Activated naive CD4-positive, alpha-beta T cell treated with anti-CD3 and anti-CD28 coated beads, Interleukin-2, amount 50 U/mL, for 16 hours (primary cell): ENCODE measurements around the gene FOXJ2.
A peak's percentile ranks its signal among the peaks of the same experiment; 100 is the strongest.
"Not testable (repeated sequence)": the region's sequence is repeated elsewhere in the genome, so short reads cannot be mapped to it uniquely, and the experiment has no call there.

Experiments used
- DNase-seq: peaks from one replicate; pipeline ENCODE4 v3.0.0-alpha.2; 2020

FOXJ2 gene

GRCh38 chr12:8032242-8033152 is at the start of gene FOXJ2:
FOXJ2 (plus strand) TSS chr12:8032716; CDS start chr12:8039833, 7,117 bp downstream.
- peak; percentile 84 for DNase-seq

DNA sequence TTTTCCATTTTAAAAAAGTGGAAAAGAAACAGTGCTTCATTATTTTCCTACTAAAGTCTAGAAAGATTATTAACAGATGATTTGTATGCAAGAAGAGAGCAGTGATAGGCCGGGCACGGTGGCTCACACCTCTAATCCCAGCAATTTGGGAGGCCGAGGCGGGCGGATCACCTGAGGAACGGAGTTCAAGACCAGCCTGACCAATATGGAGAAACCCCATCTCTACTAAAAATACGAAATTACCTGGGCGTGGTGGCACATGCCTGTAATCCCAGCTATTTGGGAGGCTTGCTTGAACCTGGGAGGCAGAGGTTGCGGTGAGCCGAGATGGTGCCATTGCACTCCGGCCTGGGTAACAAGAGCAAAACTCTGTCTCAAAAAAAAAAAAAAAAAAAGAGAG is 49.5 kb upstream of the FOXJ2 start:
- not testable (repeated sequence) for DNase-seq

DNA sequence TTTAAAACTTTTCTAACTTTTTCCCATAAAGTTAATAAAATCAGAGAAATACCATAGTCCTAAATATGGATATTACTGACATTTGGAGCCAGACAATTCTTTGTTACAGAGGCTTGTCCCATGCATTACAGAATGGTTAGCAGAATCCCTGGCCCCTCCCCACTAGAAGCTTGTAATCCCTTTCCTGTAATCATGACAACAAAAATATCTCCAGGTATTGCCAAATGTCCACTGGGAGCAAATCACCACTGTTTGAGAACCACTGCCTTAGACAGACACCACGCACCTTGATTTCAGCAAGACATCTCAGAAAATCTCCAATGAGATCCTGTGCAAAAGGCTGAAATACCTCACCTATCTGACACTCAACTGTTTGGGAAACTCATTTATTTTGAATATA is 49.1 kb upstream of the FOXJ2 start:
- not testable (repeated sequence) for DNase-seq

DNA sequence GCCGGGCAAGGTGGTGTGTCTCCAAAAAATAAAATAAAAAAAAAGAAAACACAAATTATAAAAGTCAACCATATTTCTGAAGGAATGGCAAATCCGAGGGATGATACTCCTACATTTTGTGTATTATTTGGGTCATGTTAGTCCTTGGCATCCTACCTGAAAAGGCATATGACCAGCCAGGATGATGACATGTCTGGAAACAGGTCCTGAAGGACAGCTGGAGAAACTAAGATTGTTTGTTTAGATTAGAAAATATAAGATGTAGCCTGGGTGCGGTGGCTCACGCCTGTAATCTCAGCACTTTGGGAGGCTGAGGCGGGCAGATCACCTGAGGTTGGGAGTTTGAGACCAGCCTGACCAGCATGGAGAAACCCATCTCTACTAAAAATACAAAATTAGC is 47.6 kb upstream of the FOXJ2 start:
- DNase-seq: no peak

DNA sequence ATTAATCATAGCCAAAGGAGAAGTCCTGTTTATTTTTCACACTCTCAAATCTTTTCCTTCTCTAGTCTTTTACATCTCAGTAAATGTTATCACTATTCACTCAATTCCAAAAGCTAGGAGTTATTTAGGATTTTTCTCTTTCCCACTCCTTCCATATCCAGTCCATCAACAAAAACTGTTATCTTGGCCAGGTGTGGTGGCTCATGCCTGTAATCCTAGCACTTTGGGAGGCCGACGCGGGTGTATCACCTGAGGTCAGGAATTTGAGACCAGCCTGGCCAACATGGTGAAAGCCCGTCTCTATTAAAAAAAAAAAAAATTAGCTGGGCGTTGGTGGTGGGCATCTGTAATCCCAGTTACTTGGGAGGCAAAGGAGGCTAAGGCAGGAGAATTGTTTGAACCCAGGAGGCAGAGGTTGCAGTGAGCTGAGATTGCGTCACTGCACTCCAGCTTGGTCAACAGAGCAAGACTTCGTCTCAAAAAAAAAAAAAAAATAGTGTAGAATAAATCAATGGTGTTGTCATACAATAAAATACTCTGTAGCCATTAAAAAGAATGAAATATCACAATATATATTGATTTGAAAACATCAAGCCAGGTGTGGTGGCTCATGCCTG is 46.6 kb upstream of the FOXJ2 start:
- no peak for DNase-seq

DNA sequence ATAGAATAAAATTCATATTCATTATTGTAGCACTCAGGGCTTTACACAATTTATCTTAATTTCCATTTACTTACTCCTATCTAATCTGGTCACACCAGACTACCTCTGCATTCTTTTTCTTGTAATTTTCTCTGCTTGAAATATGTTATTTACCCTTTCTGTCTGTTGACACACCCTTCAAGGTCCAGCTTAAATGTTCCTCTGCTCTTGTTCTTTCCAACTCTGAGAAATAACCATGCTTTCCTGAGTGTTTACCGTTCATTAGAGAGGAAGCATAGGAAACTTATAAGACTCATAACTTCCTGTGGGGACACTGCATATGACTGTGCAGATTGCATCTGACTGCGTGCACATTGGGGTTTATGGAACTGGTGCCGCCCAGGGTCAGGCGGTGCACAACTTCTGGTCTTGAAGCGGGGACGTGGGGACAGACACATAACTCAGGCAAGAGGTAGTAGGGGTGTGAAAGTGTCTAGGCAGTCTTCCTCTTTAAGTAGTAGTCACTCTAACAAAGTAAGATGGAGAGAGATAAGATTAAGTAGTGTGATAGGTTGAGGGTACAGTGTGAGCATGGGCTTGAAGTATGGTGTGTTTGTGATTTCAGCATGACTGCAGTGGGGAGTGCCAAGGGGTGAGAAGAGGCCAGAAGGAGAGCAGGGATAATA is 42.6 kb upstream of the FOXJ2 start:
- peak; percentile 57 for DNase-seq

DNA sequence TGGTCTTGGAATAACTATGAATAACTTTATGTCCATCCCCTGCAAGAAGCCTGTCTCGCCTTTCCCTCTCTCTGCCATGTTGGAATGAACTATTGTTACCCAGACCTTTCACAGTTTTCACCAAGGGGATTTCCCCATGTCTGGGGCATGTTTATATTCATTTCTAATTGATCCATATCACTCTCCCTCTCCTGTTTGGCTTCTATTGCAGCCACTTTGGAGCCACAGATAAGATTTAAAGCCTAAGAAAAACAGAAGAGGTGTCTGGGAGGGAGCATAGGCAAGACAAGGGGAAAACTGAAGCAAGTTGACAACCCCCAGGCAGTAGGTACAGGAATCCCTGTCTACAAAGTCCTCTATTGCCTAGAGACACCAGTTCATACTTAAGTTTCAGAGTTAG is 41.0 kb upstream of the FOXJ2 start:
- no peak for DNase-seq

- no peak for DNase-seq
These were observed 37.7 kb upstream of the FOXJ2 start for GRCh38 chr12:7994731-7995205.

GRCh38 chr12:7995266-7995963 is 37.1 kb upstream of the FOXJ2 start:
- DNase-seq: peak; percentile 85

DNA sequence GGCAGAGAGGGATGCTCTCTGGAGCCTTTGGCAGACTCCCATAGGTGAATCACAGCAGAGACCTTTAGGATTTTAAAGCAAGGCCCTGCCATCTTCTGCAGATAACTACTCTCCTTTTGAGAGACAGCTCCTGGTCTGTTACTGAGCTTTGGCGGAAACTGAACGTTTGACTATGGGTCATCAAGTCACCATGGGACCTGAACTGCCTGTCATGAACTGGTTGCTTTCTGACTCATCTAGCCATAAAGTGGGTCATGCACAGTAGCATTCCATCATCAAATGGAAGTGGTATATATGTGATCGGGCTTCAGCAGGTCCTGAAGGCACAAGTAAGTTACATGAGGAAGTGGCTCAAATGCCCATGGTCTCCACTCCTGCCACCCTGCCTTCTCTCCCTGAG is 31.7 kb upstream of the FOXJ2 start:
- not testable (repeated sequence) for DNase-seq

DNA sequence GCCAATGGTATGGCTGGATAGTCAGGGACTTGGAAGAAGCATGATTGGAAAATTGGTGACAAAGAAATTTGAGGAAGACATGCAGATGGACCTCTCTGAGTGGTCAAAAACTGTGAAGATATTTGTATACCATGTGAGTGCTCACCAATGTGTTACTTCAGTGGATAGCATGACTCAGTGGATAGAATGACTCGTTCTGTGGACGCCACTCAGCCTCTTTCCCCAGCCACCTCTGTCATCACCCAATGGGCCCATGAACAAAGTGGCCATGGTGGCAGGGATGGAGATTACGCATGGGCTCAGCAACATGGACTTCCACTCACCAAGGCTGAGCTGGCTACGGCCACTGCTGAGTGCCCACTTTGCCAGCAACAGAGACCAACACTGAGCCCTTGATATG is 31.0 kb upstream of the FOXJ2 start:
- not testable (repeated sequence) for DNase-seq

- DNase-seq: not testable (repeated sequence)
These were observed 27.6 kb upstream of the FOXJ2 start for GRCh38 chr12:8004897-8005296.

- DNase-seq: no peak
These were observed 21.2 kb upstream of the FOXJ2 start for GRCh38 chr12:8011331-8011730.

DNA sequence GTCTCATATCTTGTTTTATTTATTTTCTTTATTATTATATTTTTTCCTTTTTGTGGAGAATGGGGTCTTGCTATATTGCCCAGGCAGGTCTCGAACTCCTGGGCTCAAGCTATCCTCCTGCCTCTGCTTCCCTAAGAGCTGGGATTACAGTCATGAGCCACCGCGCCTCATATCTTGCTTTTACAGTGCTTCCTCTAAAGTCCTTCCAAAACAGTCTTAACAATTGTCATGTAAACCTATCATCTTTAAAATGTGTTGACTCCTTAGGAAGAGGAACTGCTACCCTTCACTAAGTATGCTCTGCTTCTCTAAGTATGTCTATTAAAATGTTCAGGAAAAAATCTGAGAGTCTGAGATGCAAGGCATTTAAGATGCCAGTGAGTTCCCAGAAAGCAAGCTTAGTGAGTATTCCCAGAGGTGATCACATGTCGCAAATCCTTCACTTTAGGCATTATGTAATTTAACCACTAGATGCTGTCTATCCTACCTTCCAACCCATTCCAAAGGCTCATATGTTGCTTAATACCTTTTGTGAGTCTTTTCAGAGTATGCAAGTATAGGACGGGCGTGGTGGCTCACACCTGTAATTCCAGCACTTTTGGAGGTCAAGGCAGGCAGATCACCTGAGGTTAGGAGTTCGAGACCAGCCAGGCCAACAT is 19.7 kb upstream of the FOXJ2 start:
- DNase-seq: no peak

DNA sequence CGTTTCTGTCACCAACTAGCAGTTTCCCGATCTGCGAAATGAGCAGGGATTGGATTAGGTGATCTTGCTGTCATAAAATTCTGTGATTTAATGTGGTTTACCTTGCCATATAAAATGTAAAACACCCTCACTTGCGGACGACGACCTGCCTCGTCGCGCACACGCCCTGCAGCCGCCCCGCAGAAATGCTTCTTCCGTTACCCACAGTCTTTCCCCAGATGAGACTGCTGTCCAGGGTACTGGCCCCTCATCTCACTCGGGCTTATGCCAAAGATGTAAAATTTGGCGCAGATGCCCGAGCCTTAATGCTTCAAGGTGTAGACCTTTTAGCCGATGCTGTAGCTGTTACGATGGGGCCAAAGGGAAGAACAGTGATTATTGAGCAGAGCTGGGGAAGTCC is 17.7 kb upstream of the FOXJ2 start:
- no peak for DNase-seq

DNA sequence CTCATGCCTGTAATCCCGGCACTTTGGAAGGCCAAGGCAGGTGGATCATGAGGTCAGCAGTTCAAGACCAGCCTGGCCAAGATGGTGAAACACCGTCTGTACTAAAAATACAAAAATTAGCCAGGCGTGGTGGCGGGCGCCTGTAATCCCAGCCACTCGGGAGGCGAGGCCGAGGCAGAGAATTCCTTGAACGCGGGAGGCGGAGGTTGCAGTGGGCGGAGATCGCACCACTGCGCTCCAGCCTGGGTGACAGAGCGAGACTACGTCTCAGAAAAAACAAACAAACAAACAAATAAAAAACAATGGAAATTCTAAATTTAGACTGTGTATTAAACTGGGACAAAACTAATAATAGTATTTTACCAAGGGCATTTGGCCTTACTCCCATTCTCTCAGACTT is 14.3 kb upstream of the FOXJ2 start:
- not testable (repeated sequence) for DNase-seq

DNA sequence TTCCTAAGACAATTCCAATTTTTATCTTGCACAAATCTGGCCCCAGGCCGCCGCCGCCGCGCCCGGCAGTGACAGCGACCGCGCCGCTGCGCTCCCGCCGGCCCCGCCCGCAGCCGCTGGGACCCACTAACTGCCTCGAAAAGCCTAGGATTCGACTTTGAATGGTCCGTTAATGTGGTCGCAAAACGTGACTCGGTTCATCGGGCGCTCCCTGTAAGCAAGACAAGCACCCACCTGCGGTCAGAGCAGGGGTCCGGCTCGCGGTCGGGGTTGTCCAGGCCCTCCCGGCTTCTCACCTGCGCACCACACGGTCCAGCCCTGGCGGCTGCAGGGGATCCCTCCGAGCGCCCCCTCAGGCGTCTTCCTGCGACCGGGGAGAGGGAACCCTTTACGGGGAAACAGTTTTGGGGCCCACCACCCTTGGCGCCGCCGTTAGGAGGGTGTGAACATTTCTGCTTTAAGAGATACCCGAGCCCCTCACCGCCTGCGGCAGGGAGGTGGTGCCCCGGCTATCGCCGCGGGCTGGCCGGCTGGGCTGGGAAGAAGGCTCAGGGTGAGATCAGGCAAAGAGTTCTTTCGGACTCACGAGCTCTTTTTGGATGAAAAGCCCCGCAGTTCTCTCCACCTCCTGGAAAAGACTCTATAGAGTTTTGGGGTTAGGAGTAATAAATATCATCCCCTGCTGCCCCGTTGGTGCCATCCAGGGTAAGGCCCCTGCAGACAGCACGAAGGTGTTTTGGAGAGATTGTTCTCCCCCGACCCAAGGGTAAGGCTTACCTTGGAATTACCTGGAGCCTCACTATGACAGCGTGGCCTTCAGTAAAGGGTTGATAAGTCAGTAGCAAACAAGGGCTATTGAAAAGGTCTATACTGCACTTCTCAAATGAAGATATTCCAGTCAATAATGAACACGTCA is 13.6 kb upstream of the FOXJ2 start:
- peak; percentile 24 for DNase-seq

DNA sequence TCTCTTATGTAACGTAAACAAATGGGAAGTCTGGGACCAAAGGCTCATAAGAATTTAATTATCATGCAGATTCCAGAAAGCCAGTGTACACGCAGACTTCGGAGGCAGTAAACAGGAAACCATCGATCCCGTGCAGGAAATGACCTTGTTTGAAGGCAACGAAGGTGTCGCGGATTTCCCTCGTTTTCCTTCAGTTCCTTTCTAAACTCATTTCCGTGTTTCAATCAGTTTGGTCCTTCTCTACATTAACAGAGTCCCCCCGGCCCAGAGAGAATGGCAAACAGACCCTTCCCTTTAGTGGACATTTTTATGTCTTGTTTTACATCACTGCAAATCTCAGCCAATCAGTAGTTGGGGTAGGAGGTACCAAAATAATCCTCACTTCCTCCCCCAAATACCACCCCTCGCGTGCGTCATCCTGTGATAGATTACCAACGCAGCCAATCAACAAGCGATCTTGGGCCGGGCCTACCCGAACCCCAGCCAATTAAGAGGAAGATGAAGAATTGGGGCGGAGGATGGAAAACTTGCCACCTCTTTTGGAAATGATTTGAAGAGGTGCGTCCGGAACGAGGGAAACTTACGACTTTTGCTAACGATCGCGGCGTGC is 6.1 kb upstream of the FOXJ2 start:
- peak; percentile 94 for DNase-seq

- no peak for DNase-seq
These were observed 4.7 kb upstream of the FOXJ2 start for GRCh38 chr12:8027856-8028255.

- no peak for DNase-seq
These were observed 4.2 kb upstream of the FOXJ2 start for GRCh38 chr12:8028267-8028666.

- no peak for DNase-seq
These were observed 2.3 kb upstream of the FOXJ2 start for GRCh38 chr12:8030189-8030588.
